ENCODE measurements around the gene RTL9. TPM values are rescaled to one million over a fixed set of nuclear protein-coding genes. Genes with fewer than 3 reads are reported as not detected.
A peak's percentile ranks its signal among the peaks of the same experiment; 100 is the strongest.

RTL9 gene
- polyA plus RNA-seq, 1 of the 3 experiments (the other 2 are of a cell fraction), result 0.02 TPM

DNA sequence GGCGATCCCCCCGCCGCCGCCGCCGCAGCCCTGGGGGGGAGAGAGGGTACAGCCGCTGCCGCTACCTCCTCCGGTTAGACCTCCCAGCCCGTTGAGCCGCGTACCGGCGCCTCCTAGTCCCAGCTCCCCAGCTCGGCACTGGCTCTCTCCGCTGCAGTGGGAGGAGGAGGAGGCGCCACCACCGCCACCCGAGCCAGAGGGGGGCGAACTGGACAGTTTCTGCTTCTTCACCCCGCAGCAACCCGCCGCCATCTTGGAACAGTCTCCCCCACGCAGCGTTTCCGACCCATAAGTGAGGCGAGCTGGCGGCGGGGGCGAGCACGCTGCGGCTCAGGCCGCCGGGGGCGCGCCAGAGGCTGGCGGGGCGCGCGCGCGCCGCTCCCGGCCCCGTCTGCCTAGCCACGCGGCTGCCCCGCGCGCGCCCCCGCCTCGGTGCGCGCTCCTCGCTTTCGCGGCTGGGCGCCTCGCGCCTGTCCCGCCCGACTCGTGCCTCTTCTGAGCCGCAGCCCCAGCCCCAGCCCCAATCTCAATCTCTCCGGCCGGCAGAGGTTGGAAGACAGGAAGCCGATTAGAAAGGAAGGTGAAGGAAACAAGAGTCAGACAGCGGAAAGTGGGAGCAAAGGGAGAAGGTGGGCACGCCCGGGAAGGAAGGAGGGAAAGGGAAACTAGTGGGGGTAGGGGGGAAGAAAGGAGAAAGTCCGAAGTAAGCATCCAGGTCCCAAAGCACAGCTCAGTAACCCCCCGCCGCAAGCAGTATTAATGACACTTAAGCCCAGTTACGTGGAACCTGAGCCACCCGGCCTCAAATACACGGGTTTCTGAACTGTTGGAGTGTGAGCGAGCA is 40.6 kb upstream of the RTL9 start, which contains the start of gene AMMECR1:
TSS of gene AMMECR1 (minus strand) at position 266 of the 844 bp plus-strand sequence. CDS start at position 252, 14 bp downstream.
- Histone ChIP-seq H4K20me1 (ENCODE audit: insufficient read depth) (peaks cover 4% of the 10 kb centered on the region), H3K79me2 (ENCODE audit: insufficient read depth) (peaks cover 44% of the 10 kb centered on the region), H3F3A (replicated peaks; ENCODE audit: insufficient read depth) (peaks cover 3% of the 10 kb centered on the region), H3K9me3 (no peaks in the 10 kb centered on the region), H3K4me2 (peak within 1 kb of the TSS; percentile 77), H2AFZ (ENCODE audit: low read depth) (peak within 1 kb of the TSS; percentile 92), H3K27me3 (ENCODE audit: insufficient read depth) (no peaks in the 10 kb centered on the region), H3K9ac (peak within 1 kb of the TSS; percentile 81), H3K4me1 (ENCODE audit: control insufficient read depth in 1 of 2, insufficient read depth in 2 of 2, low read depth in 1 of 2, low read length in 1 of 2) (no peaks in the 10 kb centered on the region; a peak in 3 of 4 replicates), H3K4me3 (ENCODE audit: low read depth in 2 of 2, low read length in 1 of 2) (peak within 1 kb of the TSS; percentile 75 to 81), H3K36me3 (replicated peaks in 1 of 2; ENCODE audit: control insufficient read depth in 1 of 2, insufficient read depth in 2 of 2, low read length in 1 of 2) (no peaks in the 10 kb centered on the region), H3K27ac (ENCODE audit: low read depth in 2 of 2, low read length in 1 of 2) (peak within 1 kb of the TSS; percentile 62 to 79), H3K9me2 (no peaks in the 10 kb centered on the region)
- 7% methylated on average over 13 of the region's 78 CpGs for WGBS (ENCODE audit: low lambda C conversion rate)
- TF ChIP-seq POLR2AphosphoS5 (IDR thresholded peaks at IDR 0.05; ENCODE audit: low read depth, low read length), result 0 out of 2 replicates have a peak, but pooled peaks have one; percentile 42
- peak; percentile 85 for TF ChIP-seq TAF1 (IDR thresholded peaks at IDR 0.05; ENCODE audit: borderline replicate concordance, low read depth, low read length)
- TF ChIP-seq, protein P1, sequence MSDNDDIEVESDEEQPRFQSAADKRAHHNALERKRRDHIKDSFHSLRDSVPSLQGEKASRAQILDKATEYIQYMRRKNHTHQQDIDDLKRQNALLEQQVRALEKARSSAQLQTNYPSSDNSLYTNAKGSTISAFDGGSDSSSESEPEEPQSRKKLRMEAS (IDR thresholded peaks at IDR 0.05; ENCODE audit: low read depth), result peak; percentile 72
- TF ChIP-seq NRF1 (IDR thresholded peaks at IDR 0.05; ENCODE audit: low read depth, low read length), result 0 out of 2 replicates have a peak, but pooled peaks have one; percentile 12
- TF ChIP-seq CHD2 (IDR thresholded peaks at IDR 0.05; ENCODE audit: low read length, partially characterized antibody), result no peak
- TF ChIP-seq YY1 (IDR thresholded peaks at IDR 0.05; ENCODE audit: low read depth), result peak; percentile 92
- TF ChIP-seq, protein P2, sequence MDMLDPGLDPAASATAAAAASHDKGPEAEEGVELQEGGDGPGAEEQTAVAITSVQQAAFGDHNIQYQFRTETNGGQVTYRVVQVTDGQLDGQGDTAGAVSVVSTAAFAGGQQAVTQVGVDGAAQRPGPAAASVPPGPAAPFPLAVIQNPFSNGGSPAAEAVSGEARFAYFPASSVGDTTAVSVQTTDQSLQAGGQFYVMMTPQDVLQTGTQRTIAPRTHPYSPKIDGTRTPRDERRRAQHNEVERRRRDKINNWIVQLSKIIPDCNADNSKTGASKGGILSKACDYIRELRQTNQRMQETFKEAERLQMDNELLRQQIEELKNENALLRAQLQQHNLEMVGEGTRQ (IDR thresholded peaks at IDR 0.05; ENCODE audit: borderline replicate concordance, low read depth, low read length), result no peak
- TF ChIP-seq, protein P3, sequence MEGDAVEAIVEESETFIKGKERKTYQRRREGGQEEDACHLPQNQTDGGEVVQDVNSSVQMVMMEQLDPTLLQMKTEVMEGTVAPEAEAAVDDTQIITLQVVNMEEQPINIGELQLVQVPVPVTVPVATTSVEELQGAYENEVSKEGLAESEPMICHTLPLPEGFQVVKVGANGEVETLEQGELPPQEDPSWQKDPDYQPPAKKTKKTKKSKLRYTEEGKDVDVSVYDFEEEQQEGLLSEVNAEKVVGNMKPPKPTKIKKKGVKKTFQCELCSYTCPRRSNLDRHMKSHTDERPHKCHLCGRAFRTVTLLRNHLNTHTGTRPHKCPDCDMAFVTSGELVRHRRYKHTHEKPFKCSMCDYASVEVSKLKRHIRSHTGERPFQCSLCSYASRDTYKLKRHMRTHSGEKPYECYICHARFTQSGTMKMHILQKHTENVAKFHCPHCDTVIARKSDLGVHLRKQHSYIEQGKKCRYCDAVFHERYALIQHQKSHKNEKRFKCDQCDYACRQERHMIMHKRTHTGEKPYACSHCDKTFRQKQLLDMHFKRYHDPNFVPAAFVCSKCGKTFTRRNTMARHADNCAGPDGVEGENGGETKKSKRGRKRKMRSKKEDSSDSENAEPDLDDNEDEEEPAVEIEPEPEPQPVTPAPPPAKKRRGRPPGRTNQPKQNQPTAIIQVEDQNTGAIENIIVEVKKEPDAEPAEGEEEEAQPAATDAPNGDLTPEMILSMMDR (IDR thresholded peaks at IDR 0.05), result no peak; the same call in 1 of the 2 replicates
- ChIA-PET POLR2A (no interaction called here), CTCF (interaction anchor here (0.9 to 1.3 kb wide), 6 partner anchors 60 to 172 kb away, joined by 3 to 4 read pairs (median 3); no protein-coding TSS in a partner anchor)
- DNase-seq, result peak; percentile 89

DNA sequence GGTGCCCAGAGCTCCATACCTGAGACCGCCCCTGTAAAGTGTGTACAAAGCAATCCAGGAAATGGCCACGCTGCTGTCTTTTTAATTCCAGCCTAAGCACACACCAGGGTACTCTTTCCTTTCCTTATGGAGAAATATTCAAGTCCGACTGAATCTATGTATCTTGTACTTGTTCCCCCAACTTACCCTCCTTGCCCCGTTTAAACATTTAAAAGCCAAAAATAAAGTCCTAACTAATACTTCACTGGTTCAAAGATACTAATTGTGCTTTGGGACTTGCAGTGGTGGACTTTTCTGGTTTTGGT is 40.0 kb upstream of the RTL9 start:
- ChIA-PET CTCF (interaction anchor here (1.0 to 1.3 kb wide), 4 partner anchors 60 to 172 kb away, joined by 3 to 4 read pairs (median 4); no protein-coding TSS in a partner anchor), POLR2A (no interaction called here)
- DNase-seq, result no peak
- Histone ChIP-seq H3K27ac (ENCODE audit: low read depth in 2 of 2, low read length in 1 of 2) (no peak overlapping the region; a peak in 1 of 4 replicates), H3K4me2 (peak overlapping the region; percentile 77), H3K4me1 (ENCODE audit: control insufficient read depth in 1 of 2, insufficient read depth in 2 of 2, low read depth in 1 of 2, low read length in 1 of 2) (no peaks in the 10 kb centered on the region; a peak in 3 of 4 replicates), H3K27me3 (ENCODE audit: insufficient read depth) (no peaks in the 10 kb centered on the region), H3K9me3 (no peaks in the 10 kb centered on the region), H3K9me2 (no peaks in the 10 kb centered on the region), H3K9ac (peak overlapping the region; percentile 70), H3K4me3 (ENCODE audit: low read depth in 2 of 2, low read length in 1 of 2) (peak overlapping the region; percentile 75 to 81), H4K20me1 (ENCODE audit: insufficient read depth) (peaks cover 4% of the 10 kb centered on the region), H3K79me2 (ENCODE audit: insufficient read depth) (peaks cover 40% of the 10 kb centered on the region), H3F3A (replicated peaks; ENCODE audit: insufficient read depth) (peaks cover 3% of the 10 kb centered on the region), H3K36me3 (replicated peaks in 1 of 2; ENCODE audit: control insufficient read depth in 1 of 2, insufficient read depth in 2 of 2, low read length in 1 of 2) (no peaks in the 10 kb centered on the region), H2AFZ (ENCODE audit: low read depth) (peak overlapping the region; percentile 91; the same call in 1 of the 2 replicates)
- TF ChIP-seq, protein P1 (IDR thresholded peaks at IDR 0.05; ENCODE audit: low read depth), result no peak
- no peak for TF ChIP-seq POLR2AphosphoS5 (IDR thresholded peaks at IDR 0.05; ENCODE audit: low read depth, low read length)
- no peak for TF ChIP-seq CHD2 (IDR thresholded peaks at IDR 0.05; ENCODE audit: low read length, partially characterized antibody)
- TF ChIP-seq RFX5 (IDR thresholded peaks at IDR 0.05; ENCODE audit: low read length), result no peak
- no peak for TF ChIP-seq MEF2A (IDR thresholded peaks at IDR 0.05; ENCODE audit: borderline replicate concordance, low read depth)
- no peak for TF ChIP-seq EP300 (IDR thresholded peaks at IDR 0.05; ENCODE audit: borderline replicate concordance in 1 of 2, low read depth in 1 of 2, low read length in 1 of 2)
- TF ChIP-seq SMC3 (IDR thresholded peaks at IDR 0.05; ENCODE audit: low read depth, low read length), result no peak
- TF ChIP-seq FOXM1 (IDR thresholded peaks at IDR 0.05; ENCODE audit: low read depth), result no peak
- no peak for TF ChIP-seq TCF12 (IDR thresholded peaks at IDR 0.05)
- no peak for TF ChIP-seq TAF1 (IDR thresholded peaks at IDR 0.05; ENCODE audit: borderline replicate concordance, low read depth, low read length)
- no peak for TF ChIP-seq RXRA (IDR thresholded peaks at IDR 0.05; ENCODE audit: borderline replicate concordance, low read depth)
- no peak for TF ChIP-seq MXI1 (IDR thresholded peaks at IDR 0.05; ENCODE audit: low read depth, low read length)
- TF ChIP-seq, protein P4, sequence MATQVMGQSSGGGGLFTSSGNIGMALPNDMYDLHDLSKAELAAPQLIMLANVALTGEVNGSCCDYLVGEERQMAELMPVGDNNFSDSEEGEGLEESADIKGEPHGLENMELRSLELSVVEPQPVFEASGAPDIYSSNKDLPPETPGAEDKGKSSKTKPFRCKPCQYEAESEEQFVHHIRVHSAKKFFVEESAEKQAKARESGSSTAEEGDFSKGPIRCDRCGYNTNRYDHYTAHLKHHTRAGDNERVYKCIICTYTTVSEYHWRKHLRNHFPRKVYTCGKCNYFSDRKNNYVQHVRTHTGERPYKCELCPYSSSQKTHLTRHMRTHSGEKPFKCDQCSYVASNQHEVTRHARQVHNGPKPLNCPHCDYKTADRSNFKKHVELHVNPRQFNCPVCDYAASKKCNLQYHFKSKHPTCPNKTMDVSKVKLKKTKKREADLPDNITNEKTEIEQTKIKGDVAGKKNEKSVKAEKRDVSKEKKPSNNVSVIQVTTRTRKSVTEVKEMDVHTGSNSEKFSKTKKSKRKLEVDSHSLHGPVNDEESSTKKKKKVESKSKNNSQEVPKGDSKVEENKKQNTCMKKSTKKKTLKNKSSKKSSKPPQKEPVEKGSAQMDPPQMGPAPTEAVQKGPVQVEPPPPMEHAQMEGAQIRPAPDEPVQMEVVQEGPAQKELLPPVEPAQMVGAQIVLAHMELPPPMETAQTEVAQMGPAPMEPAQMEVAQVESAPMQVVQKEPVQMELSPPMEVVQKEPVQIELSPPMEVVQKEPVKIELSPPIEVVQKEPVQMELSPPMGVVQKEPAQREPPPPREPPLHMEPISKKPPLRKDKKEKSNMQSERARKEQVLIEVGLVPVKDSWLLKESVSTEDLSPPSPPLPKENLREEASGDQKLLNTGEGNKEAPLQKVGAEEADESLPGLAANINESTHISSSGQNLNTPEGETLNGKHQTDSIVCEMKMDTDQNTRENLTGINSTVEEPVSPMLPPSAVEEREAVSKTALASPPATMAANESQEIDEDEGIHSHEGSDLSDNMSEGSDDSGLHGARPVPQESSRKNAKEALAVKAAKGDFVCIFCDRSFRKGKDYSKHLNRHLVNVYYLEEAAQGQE (IDR thresholded peaks at IDR 0.05; ENCODE audit: low read depth, low read length), result no peak
- WGBS (ENCODE audit: low lambda C conversion rate), result 18% methylated on average over 4 of the region's 4 CpGs

Measured in SK-N-SH (cell line).